ENCODE results near the gene HLA-DRB1. TPM values are rescaled to one million over a fixed set of nuclear protein-coding genes. Genes with fewer than 3 reads are reported as not detected.

Gene HLA-DRB1
- total RNA-seq, 1 donor from 2014 or later, result 0.93 TPM

DNA sequence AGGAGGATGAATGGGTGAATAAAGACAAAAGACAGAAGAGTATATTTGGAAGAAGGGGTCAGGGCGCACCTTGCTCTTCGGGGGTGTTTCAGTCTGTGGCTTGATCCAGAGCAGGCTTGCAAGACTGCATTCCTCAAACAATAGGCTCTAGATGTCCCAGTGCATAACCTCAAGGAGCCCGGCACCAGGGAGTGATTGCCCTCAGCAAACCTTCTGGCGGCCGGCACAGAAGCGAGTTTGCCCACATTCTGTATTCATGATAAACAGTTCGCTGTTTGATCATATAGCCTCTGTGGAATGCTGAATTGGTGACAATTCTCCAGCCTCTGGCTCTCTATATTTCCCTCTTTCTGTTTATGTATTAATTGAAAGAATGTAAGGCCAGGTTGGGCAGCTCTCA lies 29.9 kb downstream of the HLA-DRB1 start:
- no peak for DNase-seq (ENCODE audit: low read depth)
- no peaks in the 10 kb centered on the region for H3K4me1 Mint-ChIP-seq (ENCODE audit: low read depth, unreplicated experiment)
- no peak overlapping the region for H2AFZ ChIP-seq (ENCODE audit: low read depth, low read length)
- peaks cover 15% of the 10 kb centered on the region for H3K27me3 Mint-ChIP-seq (ENCODE audit: low read depth, unreplicated experiment)
- H3K36me3 Mint-ChIP-seq (ENCODE audit: low read depth, unreplicated experiment), result no peaks in the 10 kb centered on the region
- H3K4me1 ChIP-seq (ENCODE audit: insufficient read depth, low read length), result no peaks in the 10 kb centered on the region
- H3K36me3 ChIP-seq (ENCODE audit: insufficient read depth, low read length), result no peaks in the 10 kb centered on the region
- H3K4me3 Mint-ChIP-seq (ENCODE audit: unreplicated experiment), result no peak overlapping the region
- no peak overlapping the region for H3K27ac ChIP-seq (ENCODE audit: low read depth, low read length)
- H3K27ac Mint-ChIP-seq (ENCODE audit: unreplicated experiment), result no peak overlapping the region
- H3K79me2 ChIP-seq (ENCODE audit: insufficient read depth, low read length), result no peaks in the 10 kb centered on the region
- no peaks in the 10 kb centered on the region for H3K27me3 ChIP-seq (ENCODE audit: insufficient read depth, low read length)
- H3K4me2 ChIP-seq (ENCODE audit: low read length), result no peak overlapping the region
- no peak for FAIRE-seq
- H4K20me1 ChIP-seq (ENCODE audit: insufficient read depth, low read length), result no peaks in the 10 kb centered on the region
- H3K9me3 ChIP-seq (ENCODE audit: insufficient read depth, low read depth, low read length), result no peaks in the 10 kb centered on the region
- no peak for TF ChIP-seq EZH2 (IDR thresholded peaks at IDR 0.05; ENCODE audit: insufficient read depth, low read length)
- TF ChIP-seq, protein P1, sequence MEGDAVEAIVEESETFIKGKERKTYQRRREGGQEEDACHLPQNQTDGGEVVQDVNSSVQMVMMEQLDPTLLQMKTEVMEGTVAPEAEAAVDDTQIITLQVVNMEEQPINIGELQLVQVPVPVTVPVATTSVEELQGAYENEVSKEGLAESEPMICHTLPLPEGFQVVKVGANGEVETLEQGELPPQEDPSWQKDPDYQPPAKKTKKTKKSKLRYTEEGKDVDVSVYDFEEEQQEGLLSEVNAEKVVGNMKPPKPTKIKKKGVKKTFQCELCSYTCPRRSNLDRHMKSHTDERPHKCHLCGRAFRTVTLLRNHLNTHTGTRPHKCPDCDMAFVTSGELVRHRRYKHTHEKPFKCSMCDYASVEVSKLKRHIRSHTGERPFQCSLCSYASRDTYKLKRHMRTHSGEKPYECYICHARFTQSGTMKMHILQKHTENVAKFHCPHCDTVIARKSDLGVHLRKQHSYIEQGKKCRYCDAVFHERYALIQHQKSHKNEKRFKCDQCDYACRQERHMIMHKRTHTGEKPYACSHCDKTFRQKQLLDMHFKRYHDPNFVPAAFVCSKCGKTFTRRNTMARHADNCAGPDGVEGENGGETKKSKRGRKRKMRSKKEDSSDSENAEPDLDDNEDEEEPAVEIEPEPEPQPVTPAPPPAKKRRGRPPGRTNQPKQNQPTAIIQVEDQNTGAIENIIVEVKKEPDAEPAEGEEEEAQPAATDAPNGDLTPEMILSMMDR (IDR thresholded peaks at IDR 0.05; ENCODE audit: insufficient read depth, low read depth, low read length), result no peak
- no peak overlapping the region for H3K4me3 ChIP-seq (ENCODE audit: insufficient read depth, low read depth, low read length)
- H3K9me3 Mint-ChIP-seq (ENCODE audit: unreplicated experiment), result no peaks in the 10 kb centered on the region
- no peak overlapping the region for H3K9ac ChIP-seq (ENCODE audit: low read length)

DNA sequence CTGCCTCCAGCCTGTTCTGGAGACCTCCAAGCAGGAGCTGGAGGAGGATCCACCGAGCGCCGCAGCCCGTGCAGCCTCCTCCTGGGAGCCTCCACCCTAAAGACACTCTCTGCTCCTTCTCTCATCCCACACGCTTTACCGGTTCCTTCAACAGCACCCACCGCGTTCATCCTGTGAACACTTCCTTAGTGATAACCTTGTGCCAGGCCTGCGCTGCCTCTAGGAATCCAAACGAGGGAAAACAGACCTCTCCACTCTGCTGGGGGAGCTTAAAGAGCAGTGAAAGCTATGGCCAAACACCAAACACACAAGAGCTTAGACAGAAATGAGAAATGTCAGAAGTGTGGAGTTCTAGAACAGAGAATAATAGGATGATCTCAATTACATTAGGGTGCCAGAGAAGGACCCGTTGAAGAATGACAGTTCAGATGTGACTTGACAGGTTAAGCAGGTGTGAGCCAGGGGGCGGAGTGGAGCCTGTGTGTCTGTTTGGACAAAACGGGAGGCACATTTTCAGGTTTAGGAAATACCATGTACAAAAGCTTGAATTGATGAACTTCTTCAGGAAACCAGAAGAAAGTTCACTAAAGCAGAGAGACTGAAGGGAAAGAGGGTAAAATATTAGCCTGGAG lies 31.1 kb downstream of the HLA-DRB1 start:
- H3K4me1 ChIP-seq (ENCODE audit: insufficient read depth, low read length), result no peaks in the 10 kb centered on the region
- no peak overlapping the region for H3K27ac ChIP-seq (ENCODE audit: low read depth, low read length)
- FAIRE-seq (no peak), DNase-seq (ENCODE audit: low read depth) (no peak)
- H3K9ac ChIP-seq (ENCODE audit: low read length), result no peak overlapping the region
- no peaks in the 10 kb centered on the region for H3K79me2 ChIP-seq (ENCODE audit: insufficient read depth, low read length)
- H3K4me2 ChIP-seq (ENCODE audit: low read length), result no peak overlapping the region
- Mint-ChIP-seq H3K4me1 (ENCODE audit: low read depth, unreplicated experiment) (no peaks in the 10 kb centered on the region), H3K27ac (ENCODE audit: unreplicated experiment) (no peak overlapping the region), H3K27me3 (ENCODE audit: low read depth, unreplicated experiment) (peaks cover 16% of the 10 kb centered on the region), H3K36me3 (ENCODE audit: low read depth, unreplicated experiment) (no peaks in the 10 kb centered on the region), H3K9me3 (ENCODE audit: unreplicated experiment) (no peaks in the 10 kb centered on the region), H3K4me3 (ENCODE audit: unreplicated experiment) (peak overlapping the region; percentile 69)
- no peak overlapping the region for H2AFZ ChIP-seq (ENCODE audit: low read depth, low read length)
- H3K36me3 ChIP-seq (ENCODE audit: insufficient read depth, low read length), result no peaks in the 10 kb centered on the region
- H4K20me1 ChIP-seq (ENCODE audit: insufficient read depth, low read length), result no peaks in the 10 kb centered on the region
- H3K27me3 ChIP-seq (ENCODE audit: insufficient read depth, low read length), result no peaks in the 10 kb centered on the region
- no peak for TF ChIP-seq EZH2 (IDR thresholded peaks at IDR 0.05; ENCODE audit: insufficient read depth, low read length)
- TF ChIP-seq, protein P1 (IDR thresholded peaks at IDR 0.05; ENCODE audit: insufficient read depth, low read depth, low read length), result no peak
- H3K9me3 ChIP-seq (ENCODE audit: insufficient read depth, low read depth, low read length), result no peaks in the 10 kb centered on the region
- H3K4me3 ChIP-seq (ENCODE audit: insufficient read depth, low read depth, low read length), result no peak overlapping the region

All from astrocyte (in vitro differentiated cells and primary cell).